ENCODE data around the gene WHRN. TPM values are rescaled to one million over a fixed set of nuclear protein-coding genes. Genes with fewer than 3 reads are reported as not detected.

The WHRN gene
- polyA plus RNA-seq, 1 donor (not counting 4 experiments of a cell fraction or from before 2014, with no cell fraction given), result 1.2 TPM

DNA sequence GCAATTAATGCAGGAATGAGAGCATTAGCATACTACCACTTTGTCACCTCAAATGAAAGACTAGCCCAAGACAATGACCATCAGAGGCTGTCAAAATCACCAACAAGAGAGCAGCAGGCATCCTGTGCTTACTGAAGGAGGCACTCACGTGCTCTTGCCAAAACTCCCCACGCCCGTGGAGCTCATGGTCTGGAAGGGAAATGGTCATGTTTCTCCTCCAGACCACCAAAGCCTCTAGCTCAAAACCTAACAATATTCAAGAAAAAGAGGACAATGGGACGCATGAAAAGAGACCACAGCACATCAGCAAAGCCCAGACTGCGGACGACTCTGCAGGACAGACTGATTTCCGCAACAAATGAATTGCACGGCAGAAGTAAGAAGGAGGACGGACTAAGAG lies 130.3 kb downstream of the WHRN start:
- TF ChIP-seq EZH2 (IDR thresholded peaks at IDR 0.05; ENCODE audit: low read length), result no peak
- TF ChIP-seq, protein P1, sequence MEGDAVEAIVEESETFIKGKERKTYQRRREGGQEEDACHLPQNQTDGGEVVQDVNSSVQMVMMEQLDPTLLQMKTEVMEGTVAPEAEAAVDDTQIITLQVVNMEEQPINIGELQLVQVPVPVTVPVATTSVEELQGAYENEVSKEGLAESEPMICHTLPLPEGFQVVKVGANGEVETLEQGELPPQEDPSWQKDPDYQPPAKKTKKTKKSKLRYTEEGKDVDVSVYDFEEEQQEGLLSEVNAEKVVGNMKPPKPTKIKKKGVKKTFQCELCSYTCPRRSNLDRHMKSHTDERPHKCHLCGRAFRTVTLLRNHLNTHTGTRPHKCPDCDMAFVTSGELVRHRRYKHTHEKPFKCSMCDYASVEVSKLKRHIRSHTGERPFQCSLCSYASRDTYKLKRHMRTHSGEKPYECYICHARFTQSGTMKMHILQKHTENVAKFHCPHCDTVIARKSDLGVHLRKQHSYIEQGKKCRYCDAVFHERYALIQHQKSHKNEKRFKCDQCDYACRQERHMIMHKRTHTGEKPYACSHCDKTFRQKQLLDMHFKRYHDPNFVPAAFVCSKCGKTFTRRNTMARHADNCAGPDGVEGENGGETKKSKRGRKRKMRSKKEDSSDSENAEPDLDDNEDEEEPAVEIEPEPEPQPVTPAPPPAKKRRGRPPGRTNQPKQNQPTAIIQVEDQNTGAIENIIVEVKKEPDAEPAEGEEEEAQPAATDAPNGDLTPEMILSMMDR (optimal IDR thresholded peaks at IDR 0.05 in 1 of 3, IDR thresholded peaks at IDR 0.05 in 1 of 3, conservative IDR thresholded peaks at IDR 0.05 in 1 of 3; ENCODE audit: extremely low read depth in 1 of 3, insufficient read depth in 2 of 3, low read length in 3 of 3), result no peak
- dilution Hi-C loops (cut with MboI; ENCODE audit: extremely low pct_ligation_motif_present, low sequenced_read_pairs), result no loop called here
- Histone ChIP-seq H3K9me1 (ENCODE audit: control insufficient read depth, extremely low read depth, insufficient read depth, low read length) (no peaks in the 10 kb centered on the region), H2AFZ (ENCODE audit: control insufficient read depth, low read length) (no peak overlapping the region), H3K4me3 (ENCODE audit: control insufficient read depth in 2 of 3, extremely low read depth in 1 of 3, insufficient read depth in 2 of 3, low read depth in 1 of 3, low read length in 3 of 3) (no peak overlapping the region), H3K9me3 (ENCODE audit: control insufficient read depth, low read depth, low read length) (no peaks in the 10 kb centered on the region), H4K20me1 (ENCODE audit: control insufficient read depth, extremely low read depth, insufficient read depth, low read length) (no peaks in the 10 kb centered on the region), H3K36me3 (ENCODE audit: control insufficient read depth in 2 of 2, extremely low read depth in 1 of 2, insufficient read depth in 2 of 2, low read length in 2 of 2) (peaks cover 2 to 3% of the 10 kb centered on the region in 2 experiments), H3K79me2 (ENCODE audit: control insufficient read depth, insufficient read depth, low read length) (no peaks in the 10 kb centered on the region), H3K27me3 (ENCODE audit: control insufficient read depth, extremely low read depth, insufficient read depth, low read length) (no peaks in the 10 kb centered on the region), H3K4me1 (ENCODE audit: control insufficient read depth, extremely low read depth, insufficient read depth, low read length) (peaks cover 17% of the 10 kb centered on the region), H3K4me2 (ENCODE audit: control insufficient read depth, extremely low read depth, insufficient read depth, low read depth, low read length) (no peak overlapping the region), H3K9ac (ENCODE audit: control insufficient read depth, extremely low read depth, insufficient read depth, low read length) (no peak overlapping the region), H3K27ac (ENCODE audit: control insufficient read depth, insufficient read depth, low read length) (no peak overlapping the region)
- no peak for FAIRE-seq
- no peak for DNase-seq (ENCODE audit: low read depth, low spot score)

DNA sequence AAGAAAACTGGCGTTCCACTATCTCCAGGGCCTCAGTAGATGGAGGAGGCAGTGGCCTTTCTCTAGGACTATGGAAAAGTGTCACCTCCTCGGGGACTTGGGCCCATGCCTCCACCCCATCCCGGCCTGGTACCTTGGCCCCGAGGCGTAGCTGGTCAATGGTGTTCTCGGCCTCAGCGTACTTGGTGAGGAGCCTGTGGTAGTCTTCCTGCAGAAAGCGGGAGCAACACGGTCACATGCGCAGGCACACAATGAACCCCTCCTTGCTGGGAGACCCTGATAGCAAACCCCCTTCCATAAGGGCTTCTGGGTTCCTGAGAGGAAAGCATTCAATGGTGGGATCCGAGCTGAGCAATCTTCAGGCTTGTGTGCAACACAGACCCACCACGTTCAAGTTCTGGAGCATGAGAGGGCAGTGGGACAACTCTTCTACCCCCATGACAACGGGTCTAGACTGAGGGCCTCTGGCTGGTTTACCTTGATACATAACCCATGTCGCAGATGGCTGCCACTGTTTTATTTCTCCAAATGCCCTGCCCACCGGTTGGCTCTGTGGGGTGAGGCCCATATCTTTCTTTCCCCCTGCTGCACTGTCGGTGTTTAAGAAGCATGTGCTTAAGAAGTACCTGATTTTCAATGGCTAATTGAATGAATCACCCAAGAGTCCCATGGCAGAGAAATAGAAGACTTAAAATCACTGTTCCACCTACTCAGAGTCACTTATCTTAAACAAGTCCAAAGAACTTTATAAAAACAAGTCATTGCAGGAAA lies 131.1 kb downstream of the WHRN start:
- no peak overlapping the region for H3K4me3 ChIP-seq (ENCODE audit: control insufficient read depth in 2 of 3, extremely low read depth in 1 of 3, insufficient read depth in 2 of 3, low read depth in 1 of 3, low read length in 3 of 3)
- H3K27ac ChIP-seq (ENCODE audit: control insufficient read depth, insufficient read depth, low read length), result no peak overlapping the region
- H3K36me3 ChIP-seq (ENCODE audit: control insufficient read depth in 2 of 2, extremely low read depth in 1 of 2, insufficient read depth in 2 of 2, low read length in 2 of 2), result peaks cover 2 to 3% of the 10 kb centered on the region in 2 experiments
- H4K20me1 ChIP-seq (ENCODE audit: control insufficient read depth, extremely low read depth, insufficient read depth, low read length), result no peaks in the 10 kb centered on the region
- no peak overlapping the region for H2AFZ ChIP-seq (ENCODE audit: control insufficient read depth, low read length)
- dilution Hi-C loops (cut with MboI; ENCODE audit: extremely low pct_ligation_motif_present, low sequenced_read_pairs), result no loop called here
- H3K9me1 ChIP-seq (ENCODE audit: control insufficient read depth, extremely low read depth, insufficient read depth, low read length), result no peaks in the 10 kb centered on the region
- H3K4me1 ChIP-seq (ENCODE audit: control insufficient read depth, extremely low read depth, insufficient read depth, low read length), result peaks cover 17% of the 10 kb centered on the region
- DNase-seq (ENCODE audit: low read depth, low spot score) (no peak), FAIRE-seq (no peak)
- H3K79me2 ChIP-seq (ENCODE audit: control insufficient read depth, insufficient read depth, low read length), result no peaks in the 10 kb centered on the region
- TF ChIP-seq EZH2 (IDR thresholded peaks at IDR 0.05; ENCODE audit: low read length), result no peak
- TF ChIP-seq, protein P1 (optimal IDR thresholded peaks at IDR 0.05 in 1 of 3, IDR thresholded peaks at IDR 0.05 in 1 of 3, conservative IDR thresholded peaks at IDR 0.05 in 1 of 3; ENCODE audit: extremely low read depth in 1 of 3, insufficient read depth in 2 of 3, low read length in 3 of 3), result no peak
- H3K27me3 ChIP-seq (ENCODE audit: control insufficient read depth, extremely low read depth, insufficient read depth, low read length), result no peaks in the 10 kb centered on the region
- no peaks in the 10 kb centered on the region for H3K9me3 ChIP-seq (ENCODE audit: control insufficient read depth, low read depth, low read length)
- no peak overlapping the region for H3K9ac ChIP-seq (ENCODE audit: control insufficient read depth, extremely low read depth, insufficient read depth, low read length)
- H3K4me2 ChIP-seq (ENCODE audit: control insufficient read depth, extremely low read depth, insufficient read depth, low read depth, low read length), result no peak overlapping the region

All from keratinocyte (primary cell).